Stimulated activated CD8-positive, alpha-beta memory T cell treated with anti-CD3 and anti-CD28 coated beads, Interleukin-12 subunit alpha, Interleukin-12 subunit beta, amount 100 ng/mL, for 4 hours (primary cell): Measurements from ENCODE around the gene FAM185A.
"Not testable (repeated sequence)": the region's sequence is repeated elsewhere in the genome, so short reads cannot be mapped to it uniquely, and the experiment has no call there.

Experiments used
- DNase-seq: peaks from one replicate; pipeline ENCODE4 v3.0.0-alpha.2; 2020; ENCODE audit warnings: low read depth

Gene FAM185A

DNA sequence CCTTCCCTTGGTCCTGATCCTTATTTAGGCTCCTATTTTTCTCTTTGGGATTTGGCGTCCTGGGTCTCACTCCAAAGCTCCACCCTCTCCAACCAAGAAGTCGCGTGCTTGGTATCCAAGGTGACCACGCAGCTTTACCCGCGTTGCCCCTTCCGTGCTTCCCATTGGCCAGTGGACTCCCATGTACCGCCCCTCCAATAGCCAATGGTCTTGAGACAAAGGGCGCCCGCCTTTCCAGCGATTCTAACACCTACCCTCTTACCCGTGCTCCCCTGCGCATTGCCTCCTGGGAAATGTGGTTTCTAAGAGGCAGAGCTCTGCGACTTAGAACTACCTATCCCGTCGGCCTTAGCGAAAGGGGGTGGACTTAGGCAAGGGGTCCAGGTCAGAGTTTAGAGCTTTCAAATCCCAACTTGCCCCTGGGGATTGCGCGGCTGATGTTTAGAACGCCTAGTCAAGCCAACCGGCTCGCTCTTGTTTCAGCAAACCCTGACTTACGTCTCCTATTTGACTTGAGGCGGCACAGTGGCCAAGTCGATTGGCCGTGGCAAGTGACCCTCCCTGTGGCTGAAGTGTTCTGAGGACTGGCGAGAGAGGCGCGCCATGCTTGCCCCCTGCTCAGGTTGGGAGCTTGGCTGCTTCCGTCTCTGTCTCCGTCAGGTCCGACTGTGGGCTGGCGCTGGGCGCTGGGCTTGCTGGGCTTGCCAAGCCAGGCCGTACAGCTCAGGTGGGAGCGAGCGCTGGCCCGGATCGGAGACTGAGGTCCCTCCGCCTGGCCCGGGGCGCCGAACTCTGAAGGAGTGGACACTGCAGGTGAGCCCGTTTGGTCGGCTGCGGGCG is at the start of gene FAM185A:
TSS of gene FAM185A (plus strand) at position 395 of the 840 bp plus-strand sequence. CDS start at position 604, 209 bp downstream.
- DNase-seq, result peak; percentile 85

DNA sequence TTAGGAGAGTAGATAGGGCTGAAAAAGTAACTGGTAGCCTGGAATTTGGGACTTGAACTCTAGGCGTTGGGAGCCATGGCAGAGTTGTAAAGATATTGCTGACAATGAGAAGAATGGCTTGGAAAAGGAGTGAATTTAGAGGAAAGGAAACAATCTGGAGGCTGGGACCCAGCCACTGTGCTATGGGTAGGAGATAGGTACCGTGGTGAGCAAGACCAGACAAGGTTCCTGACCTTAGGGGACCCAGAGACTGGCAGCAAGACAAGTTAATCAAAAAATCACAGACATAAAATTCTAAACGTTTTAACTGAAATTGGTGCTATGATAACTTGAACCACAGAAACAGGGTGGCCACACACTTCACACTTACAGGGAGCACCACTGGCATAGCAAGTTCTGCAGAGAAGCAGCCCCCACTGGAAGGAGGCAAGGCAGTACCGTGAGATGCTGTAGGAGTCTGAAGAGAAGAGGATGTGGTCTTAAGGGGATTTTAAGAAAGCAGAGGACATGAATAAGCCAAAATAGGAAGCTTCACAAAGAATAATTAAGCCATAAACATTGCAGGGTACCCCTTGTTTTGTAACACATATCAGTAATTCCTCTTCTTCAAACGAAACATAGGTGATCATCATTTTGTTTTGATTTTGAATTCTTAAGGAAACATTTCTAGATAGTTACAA is 35.6 kb upstream of the FAM185A start:
- not testable (repeated sequence) for DNase-seq

- not testable (repeated sequence) for DNase-seq
Observed at GRCh38 chr7:102713691-102714080, 35.1 kb upstream of the FAM185A start.

DNA sequence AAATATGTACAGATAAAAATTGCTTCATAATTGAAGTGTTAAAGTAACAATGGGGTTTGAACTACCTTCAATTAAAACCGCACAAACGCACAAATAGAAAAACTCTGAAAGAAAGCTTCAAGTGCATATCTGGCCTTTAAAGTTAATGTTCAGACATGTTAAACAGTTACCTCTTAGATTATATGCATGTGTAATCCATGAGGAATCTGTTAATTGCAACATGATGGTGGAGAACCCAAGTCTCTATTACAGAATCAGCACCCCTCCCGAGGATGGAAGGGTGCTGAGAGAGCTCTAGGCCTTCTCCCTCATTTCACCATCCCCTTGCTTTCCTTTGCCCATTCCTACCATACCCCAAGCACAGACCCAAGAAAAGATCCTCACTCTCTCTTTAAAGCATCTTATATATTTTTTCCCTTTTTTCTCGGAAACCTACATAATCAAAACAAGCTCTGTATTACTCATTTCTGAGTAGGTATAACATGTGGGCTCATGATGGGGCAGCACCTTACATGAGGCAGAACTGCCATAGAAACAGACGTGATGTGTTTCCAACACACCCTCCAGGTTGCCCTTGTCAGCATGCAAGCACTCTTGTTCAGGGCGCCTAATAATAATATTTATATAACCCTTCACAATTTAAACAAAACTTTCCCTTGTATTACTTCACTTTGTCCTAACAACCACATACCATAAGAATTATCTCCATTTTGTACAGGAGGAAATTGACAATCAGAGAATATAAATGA is 33.9 kb upstream of the FAM185A start:
- not testable (repeated sequence) for DNase-seq

- DNase-seq, result not testable (repeated sequence)
Observed at GRCh38 chr7:102715718-102716117, 33.1 kb upstream of the FAM185A start.

GRCh38 chr7:102718491-102718890 is 30.3 kb upstream of the FAM185A start:
- DNase-seq, result not testable (repeated sequence)

GRCh38 chr7:102726170-102726569 is 22.6 kb upstream of the FAM185A start:
- not testable (repeated sequence) for DNase-seq

- DNase-seq, result not testable (repeated sequence)
Observed at GRCh38 chr7:102729670-102730069, 19.1 kb upstream of the FAM185A start.

- DNase-seq, result not testable (repeated sequence)
Observed at GRCh38 chr7:102730431-102730830, 18.4 kb upstream of the FAM185A start.

GRCh38 chr7:102742002-102742771 is 6.6 kb upstream of the FAM185A start:
- DNase-seq, result not testable (repeated sequence)

GRCh38 chr7:102743861-102744260 is 4.9 kb upstream of the FAM185A start:
- not testable (repeated sequence) for DNase-seq

GRCh38 chr7:102745494-102746288 is 3.1 kb upstream of the FAM185A start:
- DNase-seq, result not testable (repeated sequence)

GRCh38 chr7:102749445-102749786 is 617 bp downstream of the FAM185A start:
- not testable (repeated sequence) for DNase-seq

DNA sequence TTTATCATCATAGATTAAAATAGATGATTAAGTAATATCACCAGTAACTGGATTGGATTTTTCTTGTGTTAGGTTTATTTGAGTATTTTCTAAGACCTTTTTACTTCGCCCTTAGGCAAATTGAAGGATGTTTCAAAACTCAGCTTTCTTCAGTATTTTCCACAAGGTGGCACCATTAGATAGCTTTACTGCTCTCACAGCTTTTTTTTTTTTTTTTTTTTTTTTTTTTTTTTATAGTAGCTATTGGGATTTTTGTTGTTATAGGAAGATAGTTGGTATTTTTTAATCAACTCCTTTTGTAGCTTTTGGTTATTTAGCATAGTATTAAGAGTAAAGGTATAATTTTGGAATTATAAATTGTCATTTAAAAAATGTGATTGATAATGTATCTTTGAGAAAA is 9.4 kb downstream of the FAM185A start:
- not testable (repeated sequence) for DNase-seq

GRCh38 chr7:102759934-102760333 is 11.1 kb downstream of the FAM185A start:
- DNase-seq, result not testable (repeated sequence)

GRCh38 chr7:102761234-102761633 is 12.4 kb downstream of the FAM185A start:
- not testable (repeated sequence) for DNase-seq

DNA sequence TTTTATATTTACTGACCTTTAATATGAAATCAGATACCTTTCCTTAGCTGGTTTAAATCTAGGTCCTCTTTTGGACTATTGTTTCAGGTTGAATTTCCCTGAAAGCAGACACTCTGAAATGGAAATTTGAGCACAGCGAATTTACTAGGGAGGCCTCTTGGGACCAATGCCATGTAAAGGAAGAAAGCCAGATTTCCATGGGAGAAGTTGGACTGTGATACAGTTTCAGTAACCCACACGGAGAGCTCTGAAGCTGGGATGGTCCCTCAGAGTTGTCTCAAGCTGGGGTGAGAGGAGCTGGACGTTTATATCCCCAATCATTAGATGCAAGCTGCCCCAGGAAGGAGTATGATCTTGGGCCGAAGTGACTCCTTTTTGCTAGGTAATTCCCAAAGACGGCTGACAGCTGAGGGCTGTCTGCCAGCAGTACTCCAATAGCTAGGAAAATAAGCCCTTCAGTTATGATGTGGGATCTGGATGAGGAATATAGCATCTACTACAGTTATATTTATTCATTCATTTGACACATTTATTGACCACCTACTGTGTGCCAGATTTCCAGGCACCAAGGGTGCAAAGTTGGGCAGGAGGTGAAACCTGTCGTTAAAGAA is 14.6 kb downstream of the FAM185A start:
- not testable (repeated sequence) for DNase-seq

GRCh38 chr7:102769657-102770192 is 20.9 kb downstream of the FAM185A start:
- DNase-seq, result not testable (repeated sequence)

- DNase-seq, result not testable (repeated sequence)
Observed at GRCh38 chr7:102770467-102770866, 21.7 kb downstream of the FAM185A start.

DNA sequence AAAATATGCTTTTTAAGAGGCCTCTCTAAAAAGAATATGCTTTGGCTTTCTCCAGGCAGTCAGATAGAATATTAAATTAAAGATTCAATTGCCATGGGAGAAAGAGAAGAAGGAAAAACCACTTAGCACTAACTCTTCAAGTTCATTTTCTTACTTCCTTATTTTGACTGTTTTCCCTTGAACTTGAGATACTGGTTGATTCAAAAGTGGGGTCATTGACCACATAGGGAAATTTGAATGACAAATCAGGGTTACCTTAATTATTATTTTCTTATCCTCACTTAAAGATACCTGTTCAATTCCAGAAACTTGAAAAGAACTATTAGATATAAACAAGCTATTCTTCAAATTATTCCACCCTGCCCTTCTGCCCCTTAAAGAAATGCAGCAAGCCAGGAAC is 27.4 kb downstream of the FAM185A start:
- DNase-seq, result not testable (repeated sequence)
